ENCODE results near the gene NGFR. TPM values are rescaled to one million over a fixed set of nuclear protein-coding genes. Genes with fewer than 3 reads are reported as not detected.

The NGFR gene
- total RNA-seq, 1 experiment from 2014 or later = 60.6 TPM

DNA sequence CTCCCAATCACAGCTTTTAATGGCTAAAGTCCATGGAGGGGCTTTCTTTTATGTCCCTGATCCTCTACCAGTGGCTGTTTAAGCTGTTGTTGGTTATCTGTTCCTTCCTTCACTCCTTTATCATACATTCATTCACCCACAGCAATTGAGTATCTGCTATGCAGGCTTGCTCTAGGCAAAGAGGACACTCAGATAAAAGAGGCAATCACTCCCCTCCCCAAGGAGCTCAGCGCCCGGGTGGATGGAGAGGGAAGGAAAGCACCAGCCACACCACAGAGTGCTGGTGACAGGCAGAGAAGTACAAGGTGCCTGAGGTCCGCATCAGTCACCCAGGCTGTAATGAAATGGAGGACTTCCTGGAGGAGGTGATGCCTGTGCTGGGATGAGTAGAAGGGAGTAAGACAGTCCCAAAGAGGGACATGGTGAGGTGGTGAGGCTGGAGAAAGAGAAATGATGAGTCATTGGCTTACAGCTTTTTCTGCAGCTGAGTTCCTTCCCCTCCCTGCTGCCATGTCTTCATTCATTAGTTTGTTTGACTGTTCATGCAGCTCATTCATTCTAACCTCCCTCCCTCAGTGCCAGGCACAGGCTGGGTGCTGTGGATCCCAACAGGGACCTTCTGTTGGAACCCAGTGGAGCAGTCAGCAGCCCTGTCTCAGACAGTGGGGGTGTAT is 12.8 kb upstream of the NGFR start:
- intact Hi-C loops (cut with micrococcal nuclease; ENCODE audit: unreplicated experiment) = no loop called here

DNA sequence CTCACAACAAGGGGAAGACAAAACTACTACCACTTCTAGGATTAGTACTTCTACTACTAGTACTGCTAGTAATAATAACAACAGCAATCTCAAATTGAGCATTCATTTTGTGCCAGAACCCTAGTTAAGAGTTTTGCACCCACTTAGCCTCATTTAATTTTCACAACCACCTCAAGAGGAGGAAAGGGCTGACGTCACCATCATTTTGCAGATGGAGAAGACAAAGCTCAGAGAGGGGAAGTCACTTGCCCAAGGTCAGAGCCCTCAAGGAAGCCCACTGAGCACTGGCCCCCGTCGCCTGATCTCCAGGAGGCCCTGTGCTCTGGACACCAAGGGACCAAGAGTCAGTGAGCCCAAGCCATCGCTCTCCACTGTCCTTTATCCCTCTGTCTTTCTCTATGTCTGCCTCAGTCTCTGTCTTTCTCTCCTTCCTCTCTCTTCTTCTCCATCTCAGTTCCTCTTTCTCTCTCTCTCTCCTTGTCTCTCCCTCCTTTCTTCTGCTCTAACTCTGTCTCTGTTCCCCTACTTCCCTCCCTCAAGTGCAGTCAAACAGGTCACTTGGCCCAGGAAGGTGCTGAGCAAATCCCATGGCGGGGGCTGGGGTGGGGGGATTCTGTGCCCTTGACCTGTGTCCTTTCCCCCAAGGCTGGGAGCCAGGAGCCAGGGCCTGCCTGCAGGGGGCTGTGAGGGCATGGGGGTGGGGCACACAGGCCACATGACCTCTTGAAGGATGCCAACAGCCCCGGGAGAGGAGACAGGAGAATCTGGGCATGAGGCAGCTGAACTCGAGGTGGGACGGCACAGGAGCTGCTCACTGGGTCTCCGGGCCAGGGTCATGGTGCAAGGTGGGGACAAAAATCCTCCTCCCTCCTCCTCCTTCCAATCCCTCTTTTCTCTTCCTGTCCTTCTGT is 11.2 kb upstream of the NGFR start:
- DNase-seq (ENCODE audit: low spot score) = no peak
- POLR2A ChIA-PET (ENCODE audit: low non-redundant PET) = no interaction called here
- Histone ChIP-seq H3K27ac (ENCODE audit: low read depth, low read length, poor library complexity, severe bottlenecking) (no peak overlapping the region), H3K27me3 (replicated peaks; ENCODE audit: insufficient read depth, low read depth, low read length, poor library complexity) (no peaks in the 10 kb centered on the region), H3K4me3 (ENCODE audit: low read depth, low read length, poor library complexity, severe bottlenecking) (no peak overlapping the region), H3K9me3 (ENCODE audit: low read depth, low read length, poor library complexity, severe bottlenecking) (no peaks in the 10 kb centered on the region), H3K36me3 (ENCODE audit: insufficient read depth, low read length, poor library complexity, severe bottlenecking) (no peaks in the 10 kb centered on the region), H3K4me1 (ENCODE audit: insufficient read depth, low read length, poor library complexity, severe bottlenecking) (peaks cover 19% of the 10 kb centered on the region)
- no peak for TF ChIP-seq EZH2 (IDR thresholded peaks at IDR 0.05; ENCODE audit: borderline replicate concordance, low read depth, low read length, poor library complexity, severe bottlenecking)
- TF ChIP-seq, protein P1, sequence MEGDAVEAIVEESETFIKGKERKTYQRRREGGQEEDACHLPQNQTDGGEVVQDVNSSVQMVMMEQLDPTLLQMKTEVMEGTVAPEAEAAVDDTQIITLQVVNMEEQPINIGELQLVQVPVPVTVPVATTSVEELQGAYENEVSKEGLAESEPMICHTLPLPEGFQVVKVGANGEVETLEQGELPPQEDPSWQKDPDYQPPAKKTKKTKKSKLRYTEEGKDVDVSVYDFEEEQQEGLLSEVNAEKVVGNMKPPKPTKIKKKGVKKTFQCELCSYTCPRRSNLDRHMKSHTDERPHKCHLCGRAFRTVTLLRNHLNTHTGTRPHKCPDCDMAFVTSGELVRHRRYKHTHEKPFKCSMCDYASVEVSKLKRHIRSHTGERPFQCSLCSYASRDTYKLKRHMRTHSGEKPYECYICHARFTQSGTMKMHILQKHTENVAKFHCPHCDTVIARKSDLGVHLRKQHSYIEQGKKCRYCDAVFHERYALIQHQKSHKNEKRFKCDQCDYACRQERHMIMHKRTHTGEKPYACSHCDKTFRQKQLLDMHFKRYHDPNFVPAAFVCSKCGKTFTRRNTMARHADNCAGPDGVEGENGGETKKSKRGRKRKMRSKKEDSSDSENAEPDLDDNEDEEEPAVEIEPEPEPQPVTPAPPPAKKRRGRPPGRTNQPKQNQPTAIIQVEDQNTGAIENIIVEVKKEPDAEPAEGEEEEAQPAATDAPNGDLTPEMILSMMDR (conservative IDR thresholded peaks at IDR 0.05; ENCODE audit: low read depth, low read length) = no peak
- no TSS peak for BruUV-seq (replicated peaks)
- intact Hi-C loops (cut with micrococcal nuclease; ENCODE audit: unreplicated experiment) = no loop called here
- CTCF ChIA-PET = no interaction called here

More for the DNA sequence above, 12.8 kb upstream of the NGFR start:
- POLR2A ChIA-PET (ENCODE audit: low non-redundant PET) = no interaction called here
- no peak for DNase-seq (ENCODE audit: low spot score)
- H3K4me3 ChIP-seq (ENCODE audit: low read depth, low read length, poor library complexity, severe bottlenecking) = no peak overlapping the region
- CTCF ChIA-PET = no interaction called here
- TF ChIP-seq, protein P1 (conservative IDR thresholded peaks at IDR 0.05; ENCODE audit: low read depth, low read length) = no peak
- TF ChIP-seq EZH2 (IDR thresholded peaks at IDR 0.05; ENCODE audit: borderline replicate concordance, low read depth, low read length, poor library complexity, severe bottlenecking) = no peak
- H3K36me3 ChIP-seq (ENCODE audit: insufficient read depth, low read length, poor library complexity, severe bottlenecking) = no peaks in the 10 kb centered on the region
- H3K4me1 ChIP-seq (ENCODE audit: insufficient read depth, low read length, poor library complexity, severe bottlenecking) = peaks cover 16% of the 10 kb centered on the region
- H3K9me3 ChIP-seq (ENCODE audit: low read depth, low read length, poor library complexity, severe bottlenecking) = no peaks in the 10 kb centered on the region
- no TSS peak for BruUV-seq (replicated peaks)
- H3K27me3 ChIP-seq (replicated peaks; ENCODE audit: insufficient read depth, low read depth, low read length, poor library complexity) = peaks cover 5% of the 10 kb centered on the region
- H3K27ac ChIP-seq (ENCODE audit: low read depth, low read length, poor library complexity, severe bottlenecking) = no peak overlapping the region

DNA sequence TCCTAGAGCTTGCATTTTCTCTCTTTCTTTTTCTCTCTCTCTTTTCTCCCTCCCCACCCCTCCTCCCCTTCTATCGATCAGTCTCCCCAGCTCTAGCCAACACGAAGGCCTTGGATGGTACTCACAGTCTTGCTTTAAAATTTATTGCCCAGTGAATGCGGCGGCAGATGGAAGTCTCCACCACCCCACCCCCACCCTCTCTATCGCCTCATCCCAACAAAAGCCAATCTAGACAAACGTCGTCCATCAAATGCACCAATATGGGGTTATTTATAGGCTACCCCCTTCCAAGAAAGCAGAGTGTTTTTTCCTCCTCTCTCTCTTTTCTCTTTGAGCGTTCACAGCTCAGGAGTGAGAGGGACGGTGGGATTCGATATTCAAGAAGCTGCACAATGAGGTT is 10.5 kb upstream of the NGFR start:
- DNase-seq (ENCODE audit: low spot score) = no peak
- intact Hi-C loops (cut with micrococcal nuclease; ENCODE audit: unreplicated experiment) = no loop called here
- TF ChIP-seq, protein P1 (conservative IDR thresholded peaks at IDR 0.05; ENCODE audit: low read depth, low read length) = no peak
- TF ChIP-seq EZH2 (IDR thresholded peaks at IDR 0.05; ENCODE audit: borderline replicate concordance, low read depth, low read length, poor library complexity, severe bottlenecking) = no peak
- Histone ChIP-seq H3K9me3 (ENCODE audit: low read depth, low read length, poor library complexity, severe bottlenecking) (no peaks in the 10 kb centered on the region), H3K4me3 (ENCODE audit: low read depth, low read length, poor library complexity, severe bottlenecking) (no peak overlapping the region), H3K36me3 (ENCODE audit: insufficient read depth, low read length, poor library complexity, severe bottlenecking) (no peaks in the 10 kb centered on the region), H3K4me1 (ENCODE audit: insufficient read depth, low read length, poor library complexity, severe bottlenecking) (peaks cover 19% of the 10 kb centered on the region), H3K27me3 (replicated peaks; ENCODE audit: insufficient read depth, low read depth, low read length, poor library complexity) (no peaks in the 10 kb centered on the region), H3K27ac (ENCODE audit: low read depth, low read length, poor library complexity, severe bottlenecking) (no peak overlapping the region)
- no TSS peak for BruUV-seq (replicated peaks)
- POLR2A ChIA-PET (ENCODE audit: low non-redundant PET) = no interaction called here
- CTCF ChIA-PET = no interaction called here
